SJSA1 (cell line): ENCODE results near the gene PRKCE. TPM values are rescaled to one million over a fixed set of nuclear protein-coding genes. Genes with fewer than 3 reads are reported as not detected.

ENCODE experiments used
- DNase-seq, 2 experiments: peaks; one replicate each; pipeline ENCODE4 v3.0.0-alpha.2; 2015 to 2020; ENCODE audit warnings: low spot score in 2 of 2, low read depth in 1 of 2
- H3K27ac ChIP-seq: fragments of 250-450 bp; sonication (Bioruptor Pico); 2 replicates; pipeline ENCODE4 v1.5.1; 2020; ENCODE audit warnings: mild to moderate bottlenecking, moderate library complexity
- H3K27me3 ChIP-seq: fragments of 250-450 bp; sonication (Bioruptor Pico); replicated peaks from 2 replicates; pipeline ENCODE4 v1.5.1; 2020; ENCODE audit warnings: mild to moderate bottlenecking, moderate library complexity
- H3K36me3 ChIP-seq: fragments of 250-450 bp; sonication (Bioruptor Pico); 2 replicates; pipeline ENCODE4 v1.5.1; 2020; ENCODE audit warnings: mild to moderate bottlenecking
- H3K4me1 ChIP-seq: fragments of 250-450 bp; sonication (Bioruptor Pico); replicated peaks from 2 replicates; pipeline ENCODE4 v1.6.1; 2021; ENCODE audit warnings: mild to moderate bottlenecking
- H3K4me3 ChIP-seq: fragments of 250-450 bp; sonication (Bioruptor Pico); 2 replicates; pipeline ENCODE4 v1.5.1; 2020; ENCODE audit warnings: mild to moderate bottlenecking
- H3K9me3 ChIP-seq: fragments of 250-450 bp; sonication (Bioruptor Pico); replicated peaks from 2 replicates; pipeline ENCODE4 v1.5.1; 2020; ENCODE audit warnings: mild to moderate bottlenecking
- total RNA-seq: library from RNA; depleted of rRNA; stranded (reverse); fragments of >200 nt; shearing (Covaris generic); gene quantifications from 2 replicates; pipeline ENCODE4 v1.2.3, GENCODE V29; 2014

PRKCE gene
- total RNA-seq, 1 experiment from 2014 or later = 43.3 TPM

- H3K27ac ChIP-seq = no peak overlapping the region
- H3K4me1 ChIP-seq = peaks cover 34% of the 10 kb centered on the region
- no peak overlapping the region for H3K4me3 ChIP-seq
- peaks cover 57% of the 10 kb centered on the region for H3K36me3 ChIP-seq
- H3K9me3 ChIP-seq = no peaks in the 10 kb centered on the region
- no peak for DNase-seq
- H3K27me3 ChIP-seq = no peaks in the 10 kb centered on the region
These were observed 516.4 kb downstream of the PRKCE start for GRCh38 chr2:46167924-46168323.

DNA sequence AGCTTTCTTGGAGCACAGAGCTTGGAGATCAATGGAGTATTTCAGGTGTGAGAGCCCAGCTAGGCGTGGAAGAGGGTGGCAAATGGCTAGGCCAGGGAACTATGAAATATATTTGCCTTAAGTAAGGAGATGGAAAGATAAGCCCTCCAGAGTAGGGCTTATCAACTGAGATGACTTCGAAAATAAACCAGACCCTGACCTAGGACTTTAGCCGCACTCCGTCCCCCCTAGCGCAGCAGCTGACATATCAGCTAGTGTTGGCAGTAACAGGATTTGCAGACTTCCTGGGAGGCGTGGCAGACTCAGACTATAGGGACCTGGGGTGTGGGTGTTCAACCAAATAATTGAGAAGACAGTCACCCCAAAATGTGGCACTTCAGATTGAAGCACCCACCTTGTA is 518.0 kb downstream of the PRKCE start:
- H3K36me3 ChIP-seq = peaks cover 49% of the 10 kb centered on the region
- no peak for DNase-seq
- H3K4me1 ChIP-seq = peaks cover 26% of the 10 kb centered on the region
- no peak overlapping the region for H3K4me3 ChIP-seq
- H3K27ac ChIP-seq = no peak overlapping the region
- no peaks in the 10 kb centered on the region for H3K9me3 ChIP-seq
- no peaks in the 10 kb centered on the region for H3K27me3 ChIP-seq

GRCh38 chr2:46170026-46170425 is 518.6 kb downstream of the PRKCE start:
- Histone ChIP-seq H3K27me3 (no peaks in the 10 kb centered on the region), H3K36me3 (peaks cover 45% of the 10 kb centered on the region), H3K4me3 (no peak overlapping the region), H3K27ac (no peak overlapping the region), H3K4me1 (peaks cover 20% of the 10 kb centered on the region), H3K9me3 (no peaks in the 10 kb centered on the region)
- DNase-seq = no peak

DNA sequence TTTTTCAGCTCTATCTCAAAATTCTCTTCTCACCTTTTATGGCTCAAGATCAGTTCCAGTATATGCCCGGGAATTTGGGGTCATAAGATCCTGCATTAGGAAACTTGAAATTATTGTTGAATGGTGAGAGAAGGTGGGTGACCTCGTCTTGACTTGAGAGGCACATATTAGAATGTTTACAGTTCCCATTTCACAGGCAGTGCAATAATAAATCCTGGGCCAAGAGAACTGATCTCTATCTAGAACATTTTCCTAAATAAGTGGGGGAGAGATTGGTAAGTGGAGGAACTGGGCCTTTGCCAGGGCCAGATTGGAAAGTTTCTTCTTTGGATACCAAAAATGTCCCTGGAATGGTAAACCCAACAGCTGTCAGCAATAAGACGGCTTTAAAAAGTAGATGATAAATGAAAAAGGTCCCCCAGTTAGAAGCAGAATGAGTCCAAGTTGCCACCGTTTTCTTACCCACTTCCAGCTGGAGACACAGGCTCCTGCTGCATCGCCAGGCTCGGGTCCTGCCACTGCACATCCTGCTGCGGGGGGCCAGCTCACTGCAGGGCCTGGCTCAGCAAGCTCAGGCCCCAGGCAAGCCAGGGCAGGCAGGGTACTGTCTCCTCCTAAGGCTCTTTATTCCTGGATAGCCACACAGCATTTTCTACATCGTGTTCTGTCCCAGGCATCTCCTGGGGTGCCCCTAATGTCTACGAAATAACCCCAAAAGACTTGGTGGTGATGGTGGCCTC is 519.3 kb downstream of the PRKCE start:
- peaks cover 41% of the 10 kb centered on the region for H3K36me3 ChIP-seq
- H3K4me1 ChIP-seq = peaks cover 15% of the 10 kb centered on the region
- no peak overlapping the region for H3K4me3 ChIP-seq
- H3K27me3 ChIP-seq = no peaks in the 10 kb centered on the region
- DNase-seq = no peak
- no peak overlapping the region for H3K27ac ChIP-seq
- no peaks in the 10 kb centered on the region for H3K9me3 ChIP-seq

GRCh38 chr2:46171411-46171953 is 520.0 kb downstream of the PRKCE start:
- Histone ChIP-seq H3K4me3 (no peak overlapping the region), H3K27ac (no peak overlapping the region), H3K9me3 (no peaks in the 10 kb centered on the region), H3K36me3 (peaks cover 34% of the 10 kb centered on the region), H3K4me1 (peaks cover 15% of the 10 kb centered on the region), H3K27me3 (no peaks in the 10 kb centered on the region)
- no peak for DNase-seq

- Histone ChIP-seq H3K4me1 (peaks cover 15% of the 10 kb centered on the region), H3K36me3 (peaks cover 31% of the 10 kb centered on the region), H3K9me3 (no peaks in the 10 kb centered on the region), H3K27ac (no peak overlapping the region), H3K4me3 (no peak overlapping the region), H3K27me3 (no peaks in the 10 kb centered on the region)
- no peak for DNase-seq
These were observed 520.6 kb downstream of the PRKCE start for GRCh38 chr2:46171996-46172546.

DNA sequence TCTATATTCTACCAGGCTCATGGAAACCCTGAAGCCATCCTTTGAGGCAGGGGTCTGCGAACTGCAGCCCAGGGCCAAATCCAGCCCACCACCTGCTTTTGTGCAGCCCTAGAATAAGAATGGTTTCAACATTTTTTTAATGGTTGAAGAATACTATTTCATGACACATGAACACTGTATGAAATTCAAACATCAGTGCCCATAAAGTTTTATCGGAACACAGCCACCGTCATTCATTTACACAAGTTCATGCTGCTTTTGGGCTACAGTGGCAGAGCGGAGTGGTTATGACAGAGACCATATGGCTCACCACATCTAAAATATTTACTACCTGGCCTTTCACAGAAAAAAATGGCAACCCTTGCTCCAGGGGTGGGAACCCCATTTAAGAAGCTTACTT is 521.6 kb downstream of the PRKCE start:
- Histone ChIP-seq H3K27me3 (no peaks in the 10 kb centered on the region), H3K4me1 (peaks cover 15% of the 10 kb centered on the region), H3K9me3 (no peaks in the 10 kb centered on the region), H3K4me3 (no peak overlapping the region), H3K27ac (no peak overlapping the region), H3K36me3 (peaks cover 27% of the 10 kb centered on the region)
- no peak for DNase-seq

GRCh38 chr2:46173636-46174250 is 522.3 kb downstream of the PRKCE start:
- no peaks in the 10 kb centered on the region for H3K27me3 ChIP-seq
- no peaks in the 10 kb centered on the region for H3K9me3 ChIP-seq
- peaks cover 21% of the 10 kb centered on the region for H3K36me3 ChIP-seq
- no peak for DNase-seq
- no peak overlapping the region for H3K4me3 ChIP-seq
- no peak overlapping the region for H3K27ac ChIP-seq
- peaks cover 17% of the 10 kb centered on the region for H3K4me1 ChIP-seq

DNA sequence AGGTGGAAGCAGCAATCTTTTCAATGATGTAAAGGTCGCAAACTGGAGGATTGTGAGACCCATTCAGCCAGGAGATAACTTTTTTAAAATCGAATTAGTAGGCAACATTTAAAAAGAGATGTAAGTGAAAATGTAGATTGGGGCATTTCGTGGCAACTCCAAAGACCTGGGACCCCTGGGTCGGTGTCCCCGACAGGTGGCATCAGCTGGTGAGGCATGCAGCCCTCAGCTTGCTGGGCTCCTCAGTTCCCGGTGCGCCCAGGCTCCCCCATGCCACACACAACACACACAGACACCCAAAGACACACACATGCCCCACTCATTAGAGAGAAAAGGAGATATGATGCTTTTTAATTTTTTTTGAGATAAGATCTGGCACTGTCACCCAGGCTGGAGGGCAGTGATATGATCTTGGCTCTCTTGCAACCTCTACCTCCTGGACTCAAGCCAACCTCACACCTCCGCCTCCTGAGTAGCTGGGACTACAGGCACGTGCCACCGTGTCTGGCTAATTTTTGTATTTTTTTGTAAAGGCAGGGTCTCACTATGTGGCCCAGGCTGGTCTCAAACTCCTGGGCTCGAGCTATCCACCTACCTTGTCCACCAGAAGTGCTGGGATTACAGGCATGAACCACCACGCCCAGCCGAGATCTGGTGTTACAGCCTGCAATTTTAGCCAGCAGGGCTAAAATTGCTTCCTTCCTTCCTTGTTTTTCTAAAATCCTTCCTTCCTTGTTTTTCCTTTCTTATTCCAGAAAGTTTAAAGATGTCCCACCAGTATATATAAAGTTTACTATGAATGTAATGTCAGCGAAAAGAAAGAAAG is 523.1 kb downstream of the PRKCE start:
- Histone ChIP-seq H3K27me3 (no peaks in the 10 kb centered on the region), H3K4me1 (peaks cover 25% of the 10 kb centered on the region), H3K27ac (no peak overlapping the region), H3K9me3 (no peaks in the 10 kb centered on the region), H3K36me3 (peaks cover 18% of the 10 kb centered on the region), H3K4me3 (no peak overlapping the region)
- no peak for DNase-seq

- no peaks in the 10 kb centered on the region for H3K9me3 ChIP-seq
- no peaks in the 10 kb centered on the region for H3K27me3 ChIP-seq
- H3K4me1 ChIP-seq = peaks cover 25% of the 10 kb centered on the region
- no peak for DNase-seq
- no peak overlapping the region for H3K4me3 ChIP-seq
- no peak overlapping the region for H3K27ac ChIP-seq
- H3K36me3 ChIP-seq = peaks cover 24% of the 10 kb centered on the region
These were observed 523.9 kb downstream of the PRKCE start for GRCh38 chr2:46175419-46175818.

DNA sequence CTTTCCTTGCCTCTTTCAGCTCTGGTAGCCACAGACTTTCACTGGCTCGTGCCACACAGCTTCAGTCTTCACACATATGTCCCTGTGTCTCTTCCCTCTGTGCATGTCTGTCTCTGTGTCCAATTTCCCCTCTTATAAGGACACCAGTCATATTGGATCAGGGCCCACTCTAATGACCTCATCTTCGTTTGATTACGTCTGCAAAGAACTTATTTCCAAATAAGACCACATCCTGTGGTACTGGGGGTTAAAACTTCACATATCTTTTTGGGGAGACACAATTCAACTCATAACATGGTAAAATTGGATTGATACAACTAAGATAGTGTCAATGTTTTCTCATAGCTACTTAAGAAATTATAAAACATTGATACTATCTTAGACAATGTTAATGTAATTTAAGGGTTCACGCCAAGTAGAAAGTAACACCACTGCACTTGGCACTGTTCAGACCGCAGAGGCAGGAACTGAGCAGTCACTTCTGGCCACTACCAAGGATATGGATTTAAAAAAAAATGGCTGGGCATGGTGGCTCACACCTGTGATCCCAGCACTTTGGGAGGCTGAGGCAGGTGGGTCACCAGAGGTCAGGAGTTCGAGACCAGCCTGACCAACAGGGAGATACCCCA is 526.1 kb downstream of the PRKCE start:
- H3K36me3 ChIP-seq = peaks cover 13% of the 10 kb centered on the region
- H3K27ac ChIP-seq = no peak overlapping the region
- H3K27me3 ChIP-seq = no peaks in the 10 kb centered on the region
- H3K4me3 ChIP-seq = no peak overlapping the region
- peaks cover 10% of the 10 kb centered on the region for H3K4me1 ChIP-seq
- H3K9me3 ChIP-seq = no peaks in the 10 kb centered on the region
- no peak for DNase-seq

DNA sequence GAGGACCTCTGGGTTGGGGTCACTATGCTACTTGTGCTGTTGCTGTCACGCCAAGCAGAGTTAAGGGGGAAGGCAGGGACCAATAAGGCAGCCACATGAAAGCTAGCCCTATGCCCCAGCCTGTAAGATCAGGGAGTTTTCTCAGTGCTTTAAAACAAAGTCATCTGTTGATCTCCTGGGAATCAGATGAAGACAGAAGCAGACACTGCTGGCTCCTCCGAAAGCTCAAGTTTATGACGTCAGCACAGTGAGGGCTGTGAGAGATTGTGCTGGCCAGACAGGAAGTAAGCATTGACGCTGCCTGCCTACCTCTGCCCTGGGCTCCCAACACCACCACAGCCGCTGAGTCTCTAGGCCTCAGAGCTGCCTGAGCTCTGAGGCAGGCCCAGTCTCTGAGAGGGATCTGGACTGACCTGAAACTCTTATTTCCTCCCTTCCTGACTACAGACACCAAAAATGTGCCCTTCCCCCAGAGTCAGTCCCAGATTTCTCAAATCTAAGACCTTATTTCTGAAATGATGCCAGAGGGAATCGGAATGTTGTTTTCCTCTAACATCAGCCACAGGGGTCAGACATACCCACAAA is 527.7 kb downstream of the PRKCE start:
- DNase-seq = peak; percentile 61 to 76
- H3K4me1 ChIP-seq = peaks cover 10% of the 10 kb centered on the region
- H3K27ac ChIP-seq = peak overlapping the region; percentile 58
- no peak overlapping the region for H3K4me3 ChIP-seq
- H3K9me3 ChIP-seq = no peaks in the 10 kb centered on the region
- H3K27me3 ChIP-seq = no peaks in the 10 kb centered on the region
- H3K36me3 ChIP-seq = peaks cover 14% of the 10 kb centered on the region; the same call in 1 of the 2 replicates

DNA sequence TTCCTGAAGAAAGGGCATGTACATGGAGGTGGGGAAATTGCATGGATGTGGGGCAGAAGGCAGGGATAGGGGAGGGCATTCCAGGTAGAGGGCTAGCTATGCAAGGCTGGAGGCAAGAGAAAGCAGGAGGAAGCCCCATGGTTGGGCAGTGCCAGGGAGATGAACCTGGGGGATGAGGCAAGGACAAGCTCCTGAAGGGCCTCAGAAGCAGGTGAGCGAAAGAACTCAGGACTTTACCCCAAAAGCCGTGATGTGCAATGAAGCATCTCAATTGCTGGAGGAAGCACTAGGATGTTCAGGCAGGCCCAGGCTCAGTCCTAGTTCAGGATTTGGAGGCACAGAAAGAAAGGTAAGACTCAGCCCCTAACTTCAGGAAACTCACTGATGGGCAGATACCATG is 528.7 kb downstream of the PRKCE start:
- H3K27ac ChIP-seq = no peak overlapping the region
- peaks cover 23% of the 10 kb centered on the region for H3K36me3 ChIP-seq
- H3K4me3 ChIP-seq = no peak overlapping the region
- H3K9me3 ChIP-seq = no peaks in the 10 kb centered on the region
- no peaks in the 10 kb centered on the region for H3K27me3 ChIP-seq
- H3K4me1 ChIP-seq = peaks cover 10% of the 10 kb centered on the region
- no peak for DNase-seq
